Endothelial cell of umbilical vein (primary cell): ENCODE data around the gene LCOR. TPM values are rescaled to one million over a fixed set of nuclear protein-coding genes. Genes with fewer than 3 reads are reported as not detected.

Source experiments
- BruUV-seq: library from RNA; stranded (reverse); fragments of 400-500 nt; replicated peaks from 2 replicates; lab custom pipeline; 2021; lab: Mats Ljungman, UMichigan
- CTCF ChIA-PET: fragments of 300-600, 350-600 bp; sonication (Branson Sonifier 250); formaldehyde crosslinking; loops from one replicate; lab custom pipeline; 2021; ENCODE audit warnings: antibody characterized with exemption, inconsistent platforms; lab: Charles Lee
- POLR2A ChIA-PET: fragments of 300-600, 350-600 bp; sonication (Branson Sonifier 250); formaldehyde crosslinking; loops from one replicate; lab custom pipeline; 2021; ENCODE audit warnings: antibody characterized with exemption, inconsistent platforms; lab: Charles Lee
- DNase-seq: peaks from one replicate; pipeline ENCODE4 v3.0.0-alpha.2; 2011; ENCODE audit warnings: low read depth, low spot score
- FAIRE-seq: peaks from 2 replicates; lab custom pipeline; 2011; peaks lifted over from hg19 to GRCh38; lab: Jason Lieb, UNC
- H2AFZ ChIP-seq: 2 replicates; pipeline ENCODE4 v1.6.0; 2012; ENCODE audit warnings: low read depth, low read length, control low read depth, inconsistent platforms
- H3K27ac ChIP-seq: 2 replicates; pipeline ENCODE4 v1.5.1; 2011; ENCODE audit warnings: low read depth, mild to moderate bottlenecking, control low read depth, low read length, moderate library complexity; ENCODE audit not compliant: insufficient read depth
- H3K27me3 ChIP-seq, 2 experiments: 2 replicates each; pipeline versions ENCODE4 v1.6.0 to v1.6.1; 2011; ENCODE audit warnings: low read length in 2 of 2, mixed read lengths in 1 of 2; ENCODE audit not compliant: control insufficient read depth in 2 of 2, insufficient read depth in 2 of 2
- H3K36me3 ChIP-seq, 2 experiments: 2 replicates in 1 of 2; 3 replicates in 1 of 2; pipeline ENCODE4 v1.5.1; 2011; ENCODE audit warnings: low read length in 2 of 2, mild to moderate bottlenecking in 1 of 2, moderate library complexity in 1 of 2; ENCODE audit not compliant: control insufficient read depth in 2 of 2, insufficient read depth in 2 of 2; ENCODE audit errors: extremely low read depth in 1 of 2
- H3K4me1 ChIP-seq: 3 replicates; pipeline ENCODE4 v1.5.1; 2011; ENCODE audit warnings: mild to moderate bottlenecking, low read length; ENCODE audit not compliant: control insufficient read depth, insufficient read depth; ENCODE audit errors: extremely low read depth
- H3K4me2 ChIP-seq: 2 replicates; pipeline ENCODE4 v1.6.1; 2011; ENCODE audit warnings: low read length, control low read depth, mixed read lengths; ENCODE audit not compliant: insufficient read depth
- H3K4me3 ChIP-seq, 3 experiments: fragments of 200-600 bp in 1 of 3; sonication (generic), shearing (Covaris generic) in 1 of 3; replicated peaks in 1 of 3; 2 replicates each; pipeline ENCODE4 v1.5.1; 2011 to 2016; ENCODE audit warnings: control low read depth in 3 of 3, low read length in 3 of 3, mild to moderate bottlenecking in 2 of 3, inconsistent platforms in 1 of 3, low read depth in 1 of 3, moderate library complexity in 1 of 3; ENCODE audit not compliant: insufficient read depth in 1 of 3
- H3K79me2 ChIP-seq: 2 replicates; pipeline ENCODE4 v1.6.0; 2012; ENCODE audit warnings: low read length, inconsistent platforms; ENCODE audit not compliant: control insufficient read depth, insufficient read depth
- H3K9ac ChIP-seq: replicated peaks from 2 replicates; pipeline ENCODE3; 2011; ENCODE audit warnings: low read length, control low read depth; ENCODE audit not compliant: insufficient read depth; ENCODE audit errors: extremely low read depth
- H3K9me1 ChIP-seq: replicated peaks from 3 replicates; pipeline ENCODE4 v1.6.0; 2011; ENCODE audit warnings: mild to moderate bottlenecking, low read length; ENCODE audit not compliant: control insufficient read depth, insufficient read depth; ENCODE audit errors: extremely low read depth
- H3K9me3 ChIP-seq: replicated peaks from 2 replicates; pipeline ENCODE4 v1.5.1; 2012; ENCODE audit warnings: low read length, inconsistent platforms; ENCODE audit not compliant: control insufficient read depth, insufficient read depth
- H4K20me1 ChIP-seq: replicated peaks from 2 replicates; pipeline ENCODE3; 2011; ENCODE audit warnings: mild to moderate bottlenecking, low read length; ENCODE audit not compliant: control insufficient read depth, insufficient read depth; ENCODE audit errors: extremely low read depth
- FOS ChIP-seq: IDR thresholded peaks from 2 replicates; pipeline ENCODE4 v1.6.1; 2011; ENCODE audit warnings: mild to moderate bottlenecking, low read length, moderate library complexity, borderline replicate concordance; ENCODE audit not compliant: insufficient read depth
- GATA2 ChIP-seq: IDR thresholded peaks from 2 replicates; pipeline ENCODE4 v1.7.0; 2011; ENCODE audit warnings: low read depth, mild to moderate bottlenecking, moderate library complexity, mixed read lengths, low read length; ENCODE audit not compliant: insufficient read length, insufficient read depth
- POLR2A ChIP-seq: IDR thresholded peaks from 2 replicates; pipeline ENCODE4 v1.6.1; 2012; ENCODE audit warnings: low read depth, mild to moderate bottlenecking, control low read depth, low read length
- POLR2AphosphoS5 ChIP-seq: IDR thresholded peaks from 2 replicates; pipeline ENCODE4 v1.6.1; 2012; ENCODE audit warnings: low read depth, mild to moderate bottlenecking, control low read depth, low read length, moderate library complexity; ENCODE audit not compliant: insufficient read depth
- dilution Hi-C: fragments of 300-500 bp; cut with MboI; formaldehyde crosslinking; loops from one replicate; pipeline ENCODE4 v1.15.0; 2019; ENCODE audit warnings: low sequenced_read_pairs; ENCODE audit not compliant: extremely low pct_ligation_motif_present
- intact Hi-C: fragments of 100-400 bp; cut with micrococcal nuclease; formaldehyde crosslinking; loops from one replicate; pipeline ENCODE4 v1.10.0; 2022
- polyA plus RNA-seq, 4 experiments: library from polyadenylated mRNA; depleted of rRNA in 3 of 4; stranded (reverse) in 3 of 4; unstranded in 1 of 4; fragments of >200 nt; gene quantifications; 2 replicates each; pipeline versions ENCODE4 v1.2.1 to v1.2.3, GENCODE V29; 2011 to 2012; ENCODE audit warnings: missing spikeins in 1 of 4
- total RNA-seq: library from RNA; stranded (reverse); gene quantifications from 2 replicates; pipeline ENCODE4 v1.2.3, GENCODE V29; 2021

LCOR gene
- total and polyA plus RNA-seq, 2 donors (not counting 3 experiments of a cell fraction or from before 2014, with no cell fraction given), result 11.6 to 39.0 TPM

DNA sequence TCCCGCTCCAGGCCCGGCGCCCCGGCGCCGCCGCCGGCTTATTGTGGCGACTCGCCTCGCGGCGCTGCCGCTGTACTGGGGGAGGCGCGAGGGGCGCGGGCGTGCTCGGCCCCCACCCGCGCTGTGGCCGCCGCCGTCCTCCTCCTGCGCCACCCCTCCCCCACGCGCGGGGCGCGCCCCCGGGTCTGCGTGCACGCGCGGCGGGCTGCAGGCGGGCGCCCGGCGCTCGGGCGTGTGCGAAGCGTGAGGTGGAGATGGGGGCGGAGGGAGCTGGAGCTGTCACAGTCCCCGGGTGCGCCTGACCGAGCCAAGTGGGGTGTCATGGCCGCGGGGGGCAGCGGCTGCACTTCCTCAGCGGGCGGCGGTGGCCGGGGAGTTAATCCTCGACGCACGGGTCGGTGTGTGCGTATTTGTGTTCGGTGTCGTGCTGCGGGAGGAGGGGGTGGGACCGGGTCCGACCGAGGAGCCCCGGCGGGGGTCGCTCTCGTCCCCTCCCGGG, 672 bp downstream of the LCOR start:
- Histone ChIP-seq H3K9me3 (no peaks in the 10 kb centered on the region), H4K20me1 (peaks cover 19% of the 10 kb centered on the region), H3K79me2 (peaks cover 50% of the 10 kb centered on the region), H3K27ac (peak overlapping the region; percentile 55), H2AFZ (peak overlapping the region; percentile 71), H3K9ac (peak overlapping the region; percentile 63), H3K4me1 (peaks cover 24% of the 10 kb centered on the region), H3K4me2 (peak overlapping the region; percentile 66), H3K36me3 (no peaks in the 10 kb centered on the region), H3K27me3 (no peaks in the 10 kb centered on the region), H3K9me1 (no peaks in the 10 kb centered on the region), H3K4me3 (peak overlapping the region; percentile 59 to 99 (median 69))
- no TSS peak for BruUV-seq
- POLR2A ChIA-PET, result no interaction called here
- DNase-seq (no peak), FAIRE-seq (peak; percentile 62)
- intact Hi-C loops (loop anchor here (1.0 to 10.0 kb wide), 4 partner anchors 80 to 382 kb away; partner anchors contain the start of gene TLL2), dilution Hi-C loops (no loop called here)
- CTCF ChIA-PET, result interaction anchor here (0.6 to 2.5 kb wide), 4 partner anchors 191 to 760 kb away, joined by 3 to 10 read pairs (median 4); no protein-coding TSS in a partner anchor
- peak; percentile 9 for TF ChIP-seq POLR2A
- TF ChIP-seq POLR2AphosphoS5, result no peak

DNA sequence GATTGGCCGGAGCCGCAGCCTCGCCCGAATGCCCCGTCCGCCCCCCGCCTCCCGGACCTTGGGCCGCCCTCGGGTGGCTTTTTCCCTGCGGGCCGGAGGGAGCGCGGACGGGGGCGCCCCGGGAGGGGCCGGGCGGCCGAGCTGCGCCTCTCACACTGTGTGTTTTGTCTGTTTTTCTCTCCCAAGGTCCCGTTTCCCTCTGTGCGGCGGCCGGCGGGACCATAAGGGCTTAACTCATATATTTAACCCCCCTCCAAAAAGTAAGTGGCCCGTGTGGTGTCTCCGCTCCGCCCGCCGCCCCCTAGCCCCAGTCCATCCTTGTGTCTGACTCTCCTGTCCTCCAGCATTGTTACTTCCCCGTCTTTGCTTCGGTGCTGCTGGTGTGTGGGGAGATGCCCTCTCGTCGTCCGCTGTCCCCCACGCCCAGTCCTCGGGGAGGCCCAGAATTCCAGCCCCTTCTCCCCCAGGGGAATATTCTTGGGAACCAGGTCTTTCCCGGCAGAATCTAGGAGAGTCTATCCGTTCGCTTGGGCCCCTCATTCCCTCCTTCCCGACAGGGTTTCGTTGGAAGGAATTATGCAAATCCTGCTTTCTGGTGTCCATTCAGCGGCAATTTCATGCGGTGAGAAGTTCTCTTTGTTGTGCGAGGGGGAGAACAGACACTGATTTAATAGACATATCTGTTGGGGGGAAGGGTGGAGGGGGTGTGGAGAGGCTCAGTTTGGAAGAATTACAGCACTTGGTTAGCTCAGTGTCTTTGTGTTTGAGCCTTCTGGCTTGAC, 1.3 kb downstream of the LCOR start:
- Histone ChIP-seq H3K4me3 (peak overlapping the region; percentile 59 to 99 (median 69)), H3K27ac (peak overlapping the region; percentile 55), H3K9ac (peak overlapping the region; percentile 63), H3K4me2 (peak overlapping the region; percentile 66), H3K4me1 (peaks cover 24% of the 10 kb centered on the region), H3K79me2 (peaks cover 56% of the 10 kb centered on the region), H4K20me1 (peaks cover 23% of the 10 kb centered on the region), H2AFZ (no peak overlapping the region), H3K36me3 (no peaks in the 10 kb centered on the region), H3K9me3 (no peaks in the 10 kb centered on the region), H3K27me3 (no peaks in the 10 kb centered on the region), H3K9me1 (no peaks in the 10 kb centered on the region)
- FAIRE-seq (peak; percentile 55), DNase-seq (peak; percentile 48)
- POLR2A ChIA-PET, result no interaction called here
- BruUV-seq, result no TSS peak
- CTCF ChIA-PET, result interaction anchor here (2.3 to 2.5 kb wide), 2 partner anchors 190 to 192 kb away, joined by 6 to 10 read pairs; no protein-coding TSS in a partner anchor
- TF ChIP-seq GATA2 (no peak), FOS (no peak)
- intact Hi-C loops (loop anchor here (5.0 to 10.0 kb wide), 3 partner anchors 79 to 381 kb away; partner anchors contain the start of gene TLL2), dilution Hi-C loops (no loop called here)
